PC-9 (cell line): ENCODE measurements around the gene CHST11. TPM values are rescaled to one million over a fixed set of nuclear protein-coding genes. Genes with fewer than 3 reads are reported as not detected.

Source experiments
- BruUV-seq: library from RNA; stranded (reverse); fragments of 400-500 nt; replicated peaks from 2 replicates; lab custom pipeline; 2021; lab: Mats Ljungman, UMichigan
- CTCF ChIA-PET: fragments of 300-600 bp; sonication (Branson Sonifier 250); formaldehyde crosslinking; loops from one replicate; lab custom pipeline; 2022; ENCODE audit warnings: antibody characterized with exemption; lab: Charles Lee
- POLR2A ChIA-PET: fragments of 300-600 bp; sonication (Branson Sonifier 250); formaldehyde crosslinking; loops from one replicate; lab custom pipeline; 2022; ENCODE audit warnings: antibody characterized with exemption; ENCODE audit not compliant: unreplicated experiment; lab: Charles Lee
- DNase-seq, 2 experiments: peaks; one replicate each; pipeline versions ENCODE4 v3.0.0 to v3.0.0-alpha.2; 2015 to 2022; ENCODE audit warnings: mixed read lengths in 1 of 2
- H2AFZ ChIP-seq: fragments of 200-600 bp; sonication (generic); 2 replicates; pipeline ENCODE4 v1.8.1; 2017; ENCODE audit warnings: antibody characterized with exemption
- H3F3A ChIP-seq: fragments of 200-600 bp; sonication (generic); 2 replicates; pipeline ENCODE4 v1.8.1; 2017; ENCODE audit warnings: antibody characterized with exemption, mild to moderate bottlenecking, low read depth; ENCODE audit not compliant: insufficient read depth
- H3K27ac ChIP-seq: fragments of 200-600 bp; sonication (generic); 2 replicates; pipeline ENCODE4 v1.6.1; 2016; ENCODE audit warnings: mixed run types
- H3K27me3 ChIP-seq: fragments of 200-600 bp; sonication (generic); 2 replicates; pipeline ENCODE4 v1.6.1; 2016; ENCODE audit warnings: low read depth, mixed run types; ENCODE audit not compliant: insufficient read depth
- H3K36me3 ChIP-seq: fragments of 200-600 bp; sonication (generic); 2 replicates; pipeline ENCODE4 v1.6.1; 2016; ENCODE audit warnings: low read depth, mixed run types
- H3K4me1 ChIP-seq: fragments of 200-600 bp; sonication (generic); replicated peaks from 2 replicates; pipeline ENCODE4 v1.6.1; 2016; ENCODE audit warnings: mixed run types; ENCODE audit not compliant: insufficient read depth
- H3K4me2 ChIP-seq: fragments of 200-600 bp; sonication (generic); 2 replicates; pipeline ENCODE4 v1.6.1; 2017; ENCODE audit warnings: mixed run types
- H3K4me3 ChIP-seq: fragments of 200-600 bp; sonication (generic); 2 replicates; pipeline ENCODE4 v1.6.1; 2016; ENCODE audit warnings: mixed run types
- H3K79me2 ChIP-seq: fragments of 200-600 bp; sonication (generic); 2 replicates; pipeline ENCODE4 v1.6.1; 2017; ENCODE audit warnings: low read depth, mixed run types
- H3K9me2 ChIP-seq: fragments of 200-600 bp; sonication (generic); 2 replicates; pipeline ENCODE4 v1.8.1; 2017; ENCODE audit warnings: mild to moderate bottlenecking; ENCODE audit not compliant: insufficient read depth
- H3K9me3 ChIP-seq: fragments of 200-600 bp; sonication (generic); 2 replicates; pipeline ENCODE4 v1.8.1; 2016; ENCODE audit warnings: low read depth; ENCODE audit not compliant: insufficient read depth
- H4K20me1 ChIP-seq: fragments of 200-600 bp; sonication (generic); 2 replicates; pipeline ENCODE4 v1.8.1; 2017; ENCODE audit not compliant: insufficient read depth
- EZH2 ChIP-seq: fragments of 200-600 bp; sonication (generic); IDR thresholded peaks from 2 replicates; pipeline ENCODE4 v1.8.0; 2017; ENCODE audit warnings: antibody characterized with exemption, low read depth
- intact Hi-C: fragments of 100-400 bp; cut with micrococcal nuclease; formaldehyde crosslinking; loops from one replicate; pipeline ENCODE4 v1.10.0; 2022; ENCODE audit not compliant: unreplicated experiment
- total RNA-seq: library from RNA; stranded (reverse); gene quantifications from 2 replicates; pipeline ENCODE4 v1.2.3, GENCODE V29; 2021
- TF ChIP-seq, protein P1 (sequence below): fragments of 200-600 bp; sonication (generic); conservative IDR thresholded peaks from 2 replicates; pipeline ENCODE4 v1.6.1; 2017; ENCODE audit warnings: mixed run types, antibody characterized with exemption, mild to moderate bottlenecking, moderate library complexity

Gene CHST11
- total RNA-seq, 1 experiment from 2014 or later = 39.9 TPM

DNA sequence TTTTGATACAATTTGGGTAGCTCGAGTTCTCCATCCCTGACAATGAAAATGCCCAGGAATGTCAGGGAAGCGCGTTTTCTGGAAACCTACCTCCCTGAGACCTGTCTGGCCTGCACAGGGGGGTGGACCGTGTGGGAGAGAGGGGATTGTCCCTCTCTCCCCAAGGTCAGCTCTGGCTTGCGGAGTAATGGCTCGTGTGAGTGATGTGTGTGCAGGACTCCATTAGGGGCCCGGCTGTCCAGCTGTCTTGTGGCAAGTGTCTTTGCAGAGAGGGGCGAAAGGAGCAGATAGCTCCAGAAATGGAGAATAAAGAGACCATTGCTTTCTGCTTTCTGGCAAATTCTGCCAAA, 215.3 kb downstream of the CHST11 start:
- no peak for DNase-seq
- peaks cover 7% of the 10 kb centered on the region; the same call in 1 of the 2 replicates for H3K36me3 ChIP-seq
- no peak for TF ChIP-seq EZH2
- TF ChIP-seq, protein P1, sequence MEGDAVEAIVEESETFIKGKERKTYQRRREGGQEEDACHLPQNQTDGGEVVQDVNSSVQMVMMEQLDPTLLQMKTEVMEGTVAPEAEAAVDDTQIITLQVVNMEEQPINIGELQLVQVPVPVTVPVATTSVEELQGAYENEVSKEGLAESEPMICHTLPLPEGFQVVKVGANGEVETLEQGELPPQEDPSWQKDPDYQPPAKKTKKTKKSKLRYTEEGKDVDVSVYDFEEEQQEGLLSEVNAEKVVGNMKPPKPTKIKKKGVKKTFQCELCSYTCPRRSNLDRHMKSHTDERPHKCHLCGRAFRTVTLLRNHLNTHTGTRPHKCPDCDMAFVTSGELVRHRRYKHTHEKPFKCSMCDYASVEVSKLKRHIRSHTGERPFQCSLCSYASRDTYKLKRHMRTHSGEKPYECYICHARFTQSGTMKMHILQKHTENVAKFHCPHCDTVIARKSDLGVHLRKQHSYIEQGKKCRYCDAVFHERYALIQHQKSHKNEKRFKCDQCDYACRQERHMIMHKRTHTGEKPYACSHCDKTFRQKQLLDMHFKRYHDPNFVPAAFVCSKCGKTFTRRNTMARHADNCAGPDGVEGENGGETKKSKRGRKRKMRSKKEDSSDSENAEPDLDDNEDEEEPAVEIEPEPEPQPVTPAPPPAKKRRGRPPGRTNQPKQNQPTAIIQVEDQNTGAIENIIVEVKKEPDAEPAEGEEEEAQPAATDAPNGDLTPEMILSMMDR = no peak
- no peaks in the 10 kb centered on the region for H3K9me2 ChIP-seq
- H2AFZ ChIP-seq = no peak overlapping the region
- H3K4me2 ChIP-seq = peak overlapping the region; percentile 75
- H3K79me2 ChIP-seq = peaks cover 83% of the 10 kb centered on the region
- H3K4me3 ChIP-seq = peak overlapping the region; percentile 18; the same call in 1 of the 2 replicates
- H3K4me1 ChIP-seq = peaks cover 84% of the 10 kb centered on the region
- POLR2A ChIA-PET = interaction anchor here (0.5 to 0.6 kb wide), 2 partner anchors 21 to 68 kb away, joined by 3 to 4 read pairs; no protein-coding TSS in a partner anchor
- intact Hi-C loops = loop anchor here (5.0 to 10.0 kb wide), 2 partner anchors 205 to 283 kb away; partner anchors contain the start of gene SLC41A2
- peak overlapping the region; percentile 98 for H3K27ac ChIP-seq
- H3K27me3 ChIP-seq = no peaks in the 10 kb centered on the region
- H3F3A ChIP-seq = peaks cover 54% of the 10 kb centered on the region
- no peaks in the 10 kb centered on the region; the same call in 1 of the 2 replicates for H4K20me1 ChIP-seq
- CTCF ChIA-PET = no interaction called here
- TSS peak; percentile 80 for BruUV-seq
- no peaks in the 10 kb centered on the region for H3K9me3 ChIP-seq

DNA sequence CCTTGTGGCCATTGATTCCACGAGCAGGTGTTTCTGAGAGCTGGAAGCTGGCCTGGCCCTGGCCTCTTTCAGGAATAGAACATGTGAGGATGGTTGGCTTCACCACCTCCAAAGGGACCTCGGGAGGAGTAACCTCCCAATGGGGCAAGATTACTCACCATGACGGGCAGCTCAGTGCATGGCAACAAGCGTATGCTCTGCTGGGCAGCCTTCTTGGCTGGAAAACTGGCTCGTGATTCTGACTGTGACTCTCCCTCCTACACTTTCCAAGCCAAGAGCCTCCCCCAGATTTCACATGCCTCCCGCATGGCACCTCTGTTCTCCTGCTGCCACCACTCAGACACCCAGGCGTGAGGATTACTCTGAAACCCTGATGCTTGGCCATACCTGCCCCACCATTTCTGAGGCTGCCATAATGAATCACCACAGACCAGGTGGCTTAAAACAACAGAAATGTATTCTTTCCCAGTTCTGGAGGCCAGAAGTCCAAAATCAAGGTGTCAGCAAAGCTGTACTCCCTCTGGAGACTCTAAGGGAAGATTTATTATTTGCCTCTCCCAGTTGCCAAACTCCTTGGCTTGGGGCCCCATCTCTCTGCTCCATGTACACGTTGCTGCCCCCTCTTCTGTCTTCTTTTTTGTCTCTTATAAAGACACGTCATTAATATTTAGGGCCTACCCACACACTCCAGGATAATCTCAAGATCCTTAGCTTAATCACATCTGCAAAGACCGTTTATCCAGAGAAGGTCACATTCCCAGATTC, 215.9 kb downstream of the CHST11 start:
- POLR2A ChIA-PET = interaction anchor here (0.5 to 0.6 kb wide), 2 partner anchors 20 to 69 kb away, joined by 3 to 4 read pairs; no protein-coding TSS in a partner anchor
- Histone ChIP-seq H3K27ac (peak overlapping the region; percentile 98), H3K9me2 (no peaks in the 10 kb centered on the region), H3K9me3 (no peaks in the 10 kb centered on the region), H3K4me2 (peak overlapping the region; percentile 75), H3K79me2 (peaks cover 78% of the 10 kb centered on the region), H2AFZ (no peak overlapping the region), H3K27me3 (no peaks in the 10 kb centered on the region), H3K4me1 (peaks cover 90% of the 10 kb centered on the region), H3K36me3 (peaks cover 1% of the 10 kb centered on the region; the same call in 1 of the 2 replicates), H3K4me3 (no peak overlapping the region; the same call in 1 of the 2 replicates), H4K20me1 (no peaks in the 10 kb centered on the region; the same call in 1 of the 2 replicates), H3F3A (peaks cover 60% of the 10 kb centered on the region)
- TF ChIP-seq, protein P1 = no peak
- TF ChIP-seq EZH2 = no peak
- CTCF ChIA-PET = no interaction called here
- DNase-seq = peak; percentile 7 to 55
- intact Hi-C loops = loop anchor here (5.0 to 10.0 kb wide), 2 partner anchors 205 to 282 kb away; partner anchors contain the start of gene SLC41A2
- BruUV-seq = no TSS peak

- no peak for TF ChIP-seq EZH2
- TF ChIP-seq, protein P1 = no peak
- no peaks in the 10 kb centered on the region for H3K9me2 ChIP-seq
- H3K27ac ChIP-seq = peak overlapping the region; percentile 98
- no peak for DNase-seq
- no peaks in the 10 kb centered on the region for H3K27me3 ChIP-seq
- no peaks in the 10 kb centered on the region; the same call in 1 of the 2 replicates for H4K20me1 ChIP-seq
- POLR2A ChIA-PET = no interaction called here
- H3K4me3 ChIP-seq = no peak overlapping the region
- no peaks in the 10 kb centered on the region for H3K9me3 ChIP-seq
- no TSS peak for BruUV-seq
- H3F3A ChIP-seq = peaks cover 66% of the 10 kb centered on the region
- H2AFZ ChIP-seq = no peak overlapping the region
- intact Hi-C loops = loop anchor here (5.0 to 10.0 kb wide), 2 partner anchors 204 to 282 kb away; partner anchors contain the start of gene SLC41A2
- H3K4me2 ChIP-seq = peak overlapping the region; percentile 75
- no peaks in the 10 kb centered on the region for H3K36me3 ChIP-seq
- CTCF ChIA-PET = no interaction called here
- H3K79me2 ChIP-seq = peaks cover 78% of the 10 kb centered on the region
- peaks cover 95% of the 10 kb centered on the region for H3K4me1 ChIP-seq
These were observed 216.5 kb downstream of the CHST11 start for GRCh38 chr12:104673294-104673693.
